ENCODE measurements around the gene PVALEF.
A peak's percentile ranks its signal among the peaks of the same experiment; 100 is the strongest.

GRCh38 chr17:81165246-81166032 lies at the start of gene PVALEF:
- TF ChIP-seq EZH2 (IDR thresholded peaks at IDR 0.05; ENCODE audit: low read length), result peak; percentile 80
- TF ChIP-seq, protein P1, sequence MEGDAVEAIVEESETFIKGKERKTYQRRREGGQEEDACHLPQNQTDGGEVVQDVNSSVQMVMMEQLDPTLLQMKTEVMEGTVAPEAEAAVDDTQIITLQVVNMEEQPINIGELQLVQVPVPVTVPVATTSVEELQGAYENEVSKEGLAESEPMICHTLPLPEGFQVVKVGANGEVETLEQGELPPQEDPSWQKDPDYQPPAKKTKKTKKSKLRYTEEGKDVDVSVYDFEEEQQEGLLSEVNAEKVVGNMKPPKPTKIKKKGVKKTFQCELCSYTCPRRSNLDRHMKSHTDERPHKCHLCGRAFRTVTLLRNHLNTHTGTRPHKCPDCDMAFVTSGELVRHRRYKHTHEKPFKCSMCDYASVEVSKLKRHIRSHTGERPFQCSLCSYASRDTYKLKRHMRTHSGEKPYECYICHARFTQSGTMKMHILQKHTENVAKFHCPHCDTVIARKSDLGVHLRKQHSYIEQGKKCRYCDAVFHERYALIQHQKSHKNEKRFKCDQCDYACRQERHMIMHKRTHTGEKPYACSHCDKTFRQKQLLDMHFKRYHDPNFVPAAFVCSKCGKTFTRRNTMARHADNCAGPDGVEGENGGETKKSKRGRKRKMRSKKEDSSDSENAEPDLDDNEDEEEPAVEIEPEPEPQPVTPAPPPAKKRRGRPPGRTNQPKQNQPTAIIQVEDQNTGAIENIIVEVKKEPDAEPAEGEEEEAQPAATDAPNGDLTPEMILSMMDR (optimal IDR thresholded peaks at IDR 0.05 in 1 of 3, IDR thresholded peaks at IDR 0.05 in 1 of 3, conservative IDR thresholded peaks at IDR 0.05 in 1 of 3; ENCODE audit: extremely low read depth in 1 of 3, insufficient read depth in 2 of 3, low read length in 3 of 3), result no peak

Data from keratinocyte (primary cell).